SH-SY5Y (cell line): Measurements from ENCODE around the gene ANXA3.

Experiments
- GATA2 ChIP-seq: IDR thresholded peaks from 2 replicates; pipeline ENCODE4 v1.6.1; 2011; ENCODE audit warnings: mild to moderate bottlenecking, low read depth, low read length
- GATA3 ChIP-seq: IDR thresholded peaks from 2 replicates; pipeline ENCODE4 v1.6.1; 2011; ENCODE audit warnings: low read depth, mild to moderate bottlenecking, low read length, moderate library complexity

ANXA3 gene

DNA sequence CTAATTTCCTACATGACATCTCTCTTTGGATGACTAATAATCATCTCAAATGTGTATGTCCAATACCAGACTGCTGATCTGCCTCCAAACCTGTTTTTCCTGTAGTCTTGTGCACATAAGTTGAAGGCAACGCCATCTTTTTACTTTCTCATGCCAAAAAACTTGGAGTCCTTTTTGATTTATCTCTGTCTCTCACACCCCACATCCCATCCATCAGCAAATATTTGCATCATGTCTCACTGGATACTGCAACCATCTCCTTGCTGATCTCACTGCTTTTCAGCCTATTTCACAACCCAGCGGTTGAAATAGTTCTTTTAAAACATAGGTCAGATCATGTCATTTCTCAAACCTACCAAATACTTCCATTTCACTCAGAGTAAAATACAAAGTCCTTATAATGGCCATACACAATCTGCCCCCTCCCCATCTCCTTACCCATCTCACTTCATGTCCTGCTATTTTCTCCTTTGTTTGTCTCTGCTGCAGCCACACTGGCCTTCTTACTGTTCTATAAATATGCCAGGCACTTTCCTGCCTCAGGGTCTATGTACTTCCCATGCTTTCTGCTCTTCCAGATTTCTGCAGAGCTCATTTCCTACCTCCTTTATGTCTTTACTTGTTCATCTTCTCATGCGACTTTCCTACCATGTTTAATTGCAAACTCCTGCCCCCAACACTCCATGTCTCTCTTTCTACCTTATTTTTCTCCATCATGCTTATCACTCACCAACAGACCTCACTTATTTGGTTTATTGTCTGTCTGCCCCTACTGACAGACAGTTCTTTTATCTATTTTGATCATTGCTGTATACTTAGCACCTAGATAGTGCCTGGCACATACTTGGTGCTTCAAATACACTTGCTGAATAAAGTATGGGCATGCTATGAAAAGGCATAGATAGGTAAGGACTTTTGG lies 98.8 kb downstream of the ANXA3 start:
- TF ChIP-seq GATA2 (no peak), GATA3 (no peak)

GRCh38 chr4:78651250-78651860 lies 99.8 kb downstream of the ANXA3 start:
- TF ChIP-seq GATA3: no peak
- TF ChIP-seq GATA2: no peak

DNA sequence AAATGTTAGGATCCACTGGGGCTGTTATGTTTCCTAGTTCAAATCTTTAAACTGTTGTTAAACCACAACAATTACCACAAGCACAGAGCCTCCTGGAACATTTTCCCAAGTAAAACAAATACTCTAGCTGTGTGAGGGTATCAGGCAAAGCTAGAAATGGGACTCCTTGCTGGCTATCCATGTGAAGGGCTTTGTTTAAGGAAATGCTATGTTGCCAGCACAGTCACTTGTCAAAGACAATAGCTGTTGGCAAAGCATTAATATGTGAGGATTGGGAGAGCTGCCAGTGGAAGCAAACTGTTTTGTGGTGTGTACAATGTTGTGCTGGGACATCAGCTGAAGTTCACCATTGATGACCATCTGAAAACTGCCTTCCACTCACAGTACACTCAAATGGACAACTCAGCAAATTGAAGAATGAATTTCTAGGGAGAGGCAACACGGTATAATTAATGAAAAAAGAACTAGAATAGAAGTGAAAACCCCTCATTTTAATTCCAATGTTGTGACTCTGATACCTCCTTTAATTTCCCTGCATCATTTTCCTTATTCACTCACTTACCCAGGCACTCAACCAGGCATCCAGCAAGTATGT lies 100.8 kb downstream of the ANXA3 start:
- TF ChIP-seq GATA2 (no peak), GATA3 (no peak)

DNA sequence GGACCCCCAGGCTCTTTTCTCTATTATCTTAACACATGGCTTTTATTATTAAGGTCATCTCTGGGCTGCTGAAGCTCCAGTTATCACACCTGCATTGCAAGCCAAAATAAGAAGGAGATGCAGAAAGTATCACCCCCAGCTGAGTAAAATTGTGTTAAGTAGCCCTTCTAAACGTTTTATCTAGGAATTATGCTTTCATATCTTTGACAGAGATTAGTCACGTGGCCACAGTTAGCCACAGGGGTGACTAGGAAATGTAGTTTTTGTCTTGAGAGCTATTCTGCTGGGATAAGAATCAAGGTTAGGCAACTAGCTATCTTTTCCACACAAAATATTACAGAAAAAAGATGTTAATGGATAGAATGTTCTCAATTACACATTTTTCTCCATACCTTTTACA lies 102.1 kb downstream of the ANXA3 start:
- TF ChIP-seq GATA2 (peak; percentile 72), GATA3 (peak; percentile 36; the same call in 1 of the 2 replicates)

DNA sequence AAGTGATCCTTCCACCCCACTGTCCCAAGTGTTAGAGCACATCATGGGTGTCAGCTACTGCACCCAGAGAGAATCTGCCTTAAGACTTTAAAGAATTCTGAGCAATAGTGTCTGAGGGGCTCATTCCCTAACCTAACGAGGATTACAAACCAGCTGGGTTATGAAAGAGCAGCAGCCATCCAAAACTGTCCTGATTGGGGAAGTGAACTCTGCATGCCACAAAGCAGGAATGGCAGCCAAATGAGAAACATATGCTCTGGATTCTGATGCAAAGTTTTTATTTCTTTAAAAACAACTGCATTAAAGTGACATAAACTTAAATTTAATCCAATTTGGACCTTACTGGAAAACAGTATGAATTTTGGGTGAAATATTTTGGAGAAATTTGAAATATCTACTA lies 103.2 kb downstream of the ANXA3 start:
- TF ChIP-seq GATA3 (no peak), GATA2 (no peak)

DNA sequence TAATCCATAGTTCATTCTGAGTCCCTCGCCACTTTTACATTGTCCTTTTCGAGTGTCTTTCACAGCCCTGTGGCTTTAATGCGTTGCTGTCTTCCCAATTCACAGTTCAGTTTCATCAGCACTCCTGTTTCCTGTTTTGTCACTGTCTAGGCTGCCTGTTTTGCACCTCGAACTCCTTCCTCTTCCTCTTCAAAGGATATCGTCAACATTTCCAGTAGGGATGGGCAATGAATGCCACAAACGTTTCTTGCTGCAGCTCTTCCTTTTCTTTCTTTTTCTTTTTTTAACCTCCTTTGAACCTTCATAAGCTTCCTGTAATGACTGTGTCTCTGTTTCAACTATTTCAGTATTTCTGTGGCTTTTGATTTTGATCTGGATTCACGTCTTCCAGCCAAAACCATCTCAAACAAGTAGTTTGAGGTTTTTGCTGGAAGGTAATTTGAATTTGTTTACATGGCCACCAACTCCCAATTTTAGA lies 105.4 kb downstream of the ANXA3 start:
- TF ChIP-seq GATA2: no peak

DNA sequence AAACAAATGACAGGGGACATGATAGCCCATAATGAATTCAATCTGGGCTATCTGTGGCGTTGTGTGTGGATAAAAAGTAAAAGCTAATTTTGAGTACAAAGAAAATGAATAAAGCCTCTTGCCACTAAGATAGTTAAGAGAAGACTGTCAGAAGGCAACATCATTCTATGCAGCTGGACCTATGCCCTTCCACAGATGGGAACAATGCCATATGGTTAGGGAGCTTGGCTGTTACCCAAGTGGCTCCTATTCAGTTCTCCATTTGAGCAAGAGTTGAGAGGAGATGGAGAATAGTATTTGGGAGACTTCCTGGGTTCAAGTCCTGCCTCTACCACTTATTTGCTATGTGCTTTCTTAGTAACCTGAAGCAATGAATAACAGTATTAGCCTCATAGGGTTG lies 107.7 kb downstream of the ANXA3 start:
- TF ChIP-seq GATA2 (no peak), GATA3 (no peak)

DNA sequence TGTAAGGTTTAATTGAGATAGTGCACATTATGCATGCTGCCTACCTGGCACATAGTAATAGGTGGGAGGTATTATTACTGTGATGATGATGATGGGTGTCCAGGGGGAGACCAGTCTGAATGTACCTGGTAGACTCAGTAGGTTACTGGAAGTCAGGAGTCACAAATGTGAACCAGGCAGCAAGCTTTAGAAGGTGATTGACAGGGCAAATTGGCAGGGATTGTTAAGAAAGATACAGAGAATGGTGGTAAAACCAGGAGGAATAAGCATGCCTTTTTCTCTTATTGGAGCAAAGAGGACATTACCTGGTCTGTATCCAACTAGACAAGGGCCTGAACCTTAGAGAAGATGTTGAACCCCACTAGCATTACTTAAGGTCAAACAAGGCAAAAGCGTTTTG lies 108.1 kb downstream of the ANXA3 start:
- TF ChIP-seq GATA3: no peak
- TF ChIP-seq GATA2: no peak
